BLaER1 treated with 17β-estradiol and CSF1 and Interleukin-3, amounts not matched to agents 10 nM and 100 nM (cell line): ENCODE measurements around the gene DNM3.
"Not testable (repeated sequence)": the region's sequence is repeated elsewhere in the genome, so short reads cannot be mapped to it uniquely, and the experiment has no call there.

ENCODE experiments used
- H3K27ac ChIP-seq, 11 experiments: shearing (Covaris generic); formaldehyde crosslinking; 2 replicates each; pipeline ENCODE4 v1.8.1; 2022
- H3K27me3 ChIP-seq, 11 experiments: shearing (Covaris generic); formaldehyde crosslinking; 2 replicates each; pipeline ENCODE4 v1.8.1; 2022
- H3K36me3 ChIP-seq, 11 experiments: shearing (Covaris generic); formaldehyde crosslinking; 2 replicates each; pipeline ENCODE4 v1.8.1; 2022
- H3K4me1 ChIP-seq, 10 experiments: shearing (Covaris generic); formaldehyde crosslinking; 2 replicates each; pipeline ENCODE4 v1.8.1; 2022
- H3K4me2 ChIP-seq, 11 experiments: shearing (Covaris generic); formaldehyde crosslinking; 2 replicates each; pipeline ENCODE4 v1.8.1; 2022
- H3K4me3 ChIP-seq, 10 experiments: shearing (Covaris generic); formaldehyde crosslinking; 2 replicates each; pipeline ENCODE4 v1.8.1; 2022
- H3K9ac ChIP-seq, 11 experiments: shearing (Covaris generic); formaldehyde crosslinking; 2 replicates each; pipeline ENCODE4 v1.8.1; 2022
- H3K9me3 ChIP-seq, 11 experiments: shearing (Covaris generic); formaldehyde crosslinking; replicated peaks in 1 of 11; 2 replicates each; pipeline ENCODE4 v1.8.1; 2022
- H4K20me1 ChIP-seq, 11 experiments: shearing (Covaris generic); formaldehyde crosslinking; 2 replicates each; pipeline ENCODE4 v1.8.1; 2022
- Cebpa-rat ChIP-seq, 11 experiments: shearing (Covaris generic); IDR thresholded peaks; 2 replicates each; pipeline ENCODE4 v1.8.1; 2022

The DNM3 gene

GRCh38 chr1:172286629-172287076 is 445.4 kb downstream of the DNM3 start:
- H3K9ac ChIP-seq = no peak overlapping the region
- no peaks in the 10 kb centered on the region for H3K36me3 ChIP-seq
- H3K4me3 ChIP-seq = no peak overlapping the region
- peak overlapping the region in 7 of 11 experiments; percentile 5 to 60 (median 25); a peak in 7 of 22 replicates for H3K4me2 ChIP-seq
- no peaks in the 10 kb centered on the region for H3K9me3 ChIP-seq
- peak overlapping the region in 3 of 11 experiments; percentile 15 to 47 (median 22); a peak in 5 of 22 replicates for H3K27ac ChIP-seq
- H4K20me1 ChIP-seq = no peaks in the 10 kb centered on the region
- no peaks in the 10 kb centered on the region for H3K27me3 ChIP-seq
- no peak for TF ChIP-seq Cebpa-rat (IDR thresholded peaks at IDR 0.05)
- peaks cover 0 to 20% (median 9%) of the 10 kb centered on the region in 10 experiments; a peak in 8 of 20 replicates for H3K4me1 ChIP-seq

- peak overlapping the region in 3 of 11 experiments; percentile 15 to 47 (median 22); a peak in 4 of 22 replicates for H3K27ac ChIP-seq
- H3K9ac ChIP-seq = no peak overlapping the region
- no peaks in the 10 kb centered on the region for H3K9me3 ChIP-seq
- no peak overlapping the region for H3K4me3 ChIP-seq
- H3K4me1 ChIP-seq = peaks cover 0 to 20% (median 9%) of the 10 kb centered on the region in 10 experiments; a peak in 8 of 20 replicates
- TF ChIP-seq Cebpa-rat (IDR thresholded peaks at IDR 0.05) = no peak
- no peaks in the 10 kb centered on the region for H3K36me3 ChIP-seq
- no peaks in the 10 kb centered on the region for H4K20me1 ChIP-seq
- peak overlapping the region in 4 of 11 experiments; percentile 13 to 60 (median 46); a peak in 5 of 22 replicates for H3K4me2 ChIP-seq
- no peaks in the 10 kb centered on the region for H3K27me3 ChIP-seq
Measured at GRCh38 chr1:172287208-172287607, 445.9 kb downstream of the DNM3 start.

- Histone ChIP-seq H4K20me1 (no peaks in the 10 kb centered on the region), H3K36me3 (no peaks in the 10 kb centered on the region), H3K4me2 (no peak overlapping the region), H3K9me3 (no peaks in the 10 kb centered on the region), H3K27me3 (no peaks in the 10 kb centered on the region), H3K4me3 (no peak overlapping the region), H3K27ac (no peak overlapping the region), H3K4me1 (peaks cover 0 to 20% (median 9%) of the 10 kb centered on the region in 10 experiments; a peak in 8 of 20 replicates), H3K9ac (no peak overlapping the region)
- TF ChIP-seq Cebpa-rat (IDR thresholded peaks at IDR 0.05) = no peak
Measured at GRCh38 chr1:172288581-172288980, 447.3 kb downstream of the DNM3 start.

- no peaks in the 10 kb centered on the region for H3K9me3 ChIP-seq
- H4K20me1 ChIP-seq = no peaks in the 10 kb centered on the region
- H3K4me3 ChIP-seq = no peak overlapping the region
- H3K27ac ChIP-seq = no peak overlapping the region
- peaks cover 0 to 20% (median 9%) of the 10 kb centered on the region in 10 experiments; a peak in 8 of 20 replicates for H3K4me1 ChIP-seq
- no peaks in the 10 kb centered on the region for H3K36me3 ChIP-seq
- H3K27me3 ChIP-seq = no peaks in the 10 kb centered on the region
- no peak overlapping the region for H3K9ac ChIP-seq
- H3K4me2 ChIP-seq = no peak overlapping the region
- TF ChIP-seq Cebpa-rat (IDR thresholded peaks at IDR 0.05) = no peak
Measured at GRCh38 chr1:172289448-172289847, 448.1 kb downstream of the DNM3 start.

GRCh38 chr1:172292840-172293239 is 451.5 kb downstream of the DNM3 start:
- Histone ChIP-seq H3K4me1 (no peaks in the 10 kb centered on the region), H3K9ac (no peak overlapping the region), H3K27me3 (no peaks in the 10 kb centered on the region), H3K27ac (no peak overlapping the region), H4K20me1 (no peaks in the 10 kb centered on the region), H3K9me3 (no peaks in the 10 kb centered on the region), H3K4me2 (no peak overlapping the region), H3K36me3 (no peaks in the 10 kb centered on the region), H3K4me3 (no peak overlapping the region)
- TF ChIP-seq Cebpa-rat (IDR thresholded peaks at IDR 0.05) = no peak

- Histone ChIP-seq H3K4me3 (no peak overlapping the region), H3K27me3 (no peaks in the 10 kb centered on the region), H4K20me1 (no peaks in the 10 kb centered on the region), H3K9me3 (no peaks in the 10 kb centered on the region), H3K9ac (no peak overlapping the region), H3K4me1 (no peaks in the 10 kb centered on the region), H3K27ac (no peak overlapping the region), H3K4me2 (no peak overlapping the region), H3K36me3 (no peaks in the 10 kb centered on the region)
- TF ChIP-seq Cebpa-rat (IDR thresholded peaks at IDR 0.05) = no peak
Measured at GRCh38 chr1:172293429-172293828, 452.1 kb downstream of the DNM3 start.

- TF ChIP-seq Cebpa-rat (IDR thresholded peaks at IDR 0.05) = no peak
- H3K9me3 ChIP-seq = peaks cover 0 to 15% (median 7%) of the 10 kb centered on the region in 11 experiments; a peak in 10 of 22 replicates
- no peaks in the 10 kb centered on the region for H3K36me3 ChIP-seq
- no peaks in the 10 kb centered on the region for H3K4me1 ChIP-seq
- H3K4me2 ChIP-seq = no peak overlapping the region
- H3K9ac ChIP-seq = no peak overlapping the region
- H4K20me1 ChIP-seq = no peaks in the 10 kb centered on the region
- H3K4me3 ChIP-seq = no peak overlapping the region
- H3K27ac ChIP-seq = no peak overlapping the region
- no peaks in the 10 kb centered on the region for H3K27me3 ChIP-seq
Measured at GRCh38 chr1:172298141-172298540, 456.8 kb downstream of the DNM3 start.

GRCh38 chr1:172298911-172299310 is 457.6 kb downstream of the DNM3 start:
- Histone ChIP-seq H3K36me3 (no peaks in the 10 kb centered on the region), H3K4me2 (no peak overlapping the region), H3K27me3 (no peaks in the 10 kb centered on the region), H3K9ac (no peak overlapping the region), H3K4me3 (no peak overlapping the region), H3K27ac (no peak overlapping the region), H3K9me3 (peaks cover 0 to 15% (median 7%) of the 10 kb centered on the region in 11 experiments; a peak in 10 of 22 replicates), H3K4me1 (no peaks in the 10 kb centered on the region), H4K20me1 (no peaks in the 10 kb centered on the region)
- TF ChIP-seq Cebpa-rat (IDR thresholded peaks at IDR 0.05) = no peak

GRCh38 chr1:172299515-172299914 is 458.2 kb downstream of the DNM3 start:
- H3K27me3 ChIP-seq = no peaks in the 10 kb centered on the region
- no peak overlapping the region for H3K27ac ChIP-seq
- no peak for TF ChIP-seq Cebpa-rat (IDR thresholded peaks at IDR 0.05)
- H3K36me3 ChIP-seq = no peaks in the 10 kb centered on the region
- H3K4me1 ChIP-seq = no peaks in the 10 kb centered on the region
- H3K9me3 ChIP-seq = peaks cover 0 to 15% (median 7%) of the 10 kb centered on the region in 11 experiments; a peak in 10 of 22 replicates
- H3K9ac ChIP-seq = no peak overlapping the region
- no peaks in the 10 kb centered on the region for H4K20me1 ChIP-seq
- no peak overlapping the region for H3K4me2 ChIP-seq
- H3K4me3 ChIP-seq = no peak overlapping the region

- H3K9ac ChIP-seq, H3K9me3 ChIP-seq, H3K27ac ChIP-seq, H3K4me3 ChIP-seq, H3K4me2 ChIP-seq, H3K27me3 ChIP-seq, H3K4me1 ChIP-seq, H3K36me3 ChIP-seq, H4K20me1 ChIP-seq: not testable (repeated sequence)
Measured at GRCh38 chr1:172307508-172307907, 466.2 kb downstream of the DNM3 start.
